ENCODE measurements around the gene CBR1. TPM values are rescaled to one million over a fixed set of nuclear protein-coding genes. Genes with fewer than 3 reads are reported as not detected.

CBR1 gene
- polyA plus RNA-seq, 1 donor from 2014 or later: 9.2 TPM

GRCh38 chr21:36087362-36088138, 17.7 kb downstream of the CBR1 start:
- Histone ChIP-seq H3K36me3 (ENCODE audit: insufficient read depth, low read length) (no peaks in the 10 kb centered on the region), H4K20me1 (ENCODE audit: insufficient read depth) (no peaks in the 10 kb centered on the region), H3K9ac (ENCODE audit: low read length) (no peak overlapping the region), H3K4me2 (ENCODE audit: low read length) (no peak overlapping the region), H3K27ac (ENCODE audit: low read length) (no peak overlapping the region), H3K4me3 (ENCODE audit: low read length) (no peak overlapping the region), H3K79me2 (replicated peaks; ENCODE audit: insufficient read depth, low read length) (no peaks in the 10 kb centered on the region), H3K27me3 (ENCODE audit: insufficient read depth, low read depth, low read length) (no peaks in the 10 kb centered on the region), H3F3A (ENCODE audit: insufficient read depth, low read length, poor library complexity, severe bottlenecking) (no peaks in the 10 kb centered on the region), H3K9me3 (ENCODE audit: low read length) (no peaks in the 10 kb centered on the region), H2AFZ (ENCODE audit: low read depth, low read length) (no peak overlapping the region), H3K9me2 (ENCODE audit: insufficient read depth, low read length) (no peaks in the 10 kb centered on the region)
- TF ChIP-seq POLR2AphosphoS5 (IDR thresholded peaks at IDR 0.05) (no peak), EZH2 (IDR thresholded peaks at IDR 0.05; ENCODE audit: borderline replicate concordance, insufficient read depth, low read length, poor library complexity, severe bottlenecking) (no peak), RAD21 (conservative IDR thresholded peaks at IDR 0.05) (no peak), CTCF (IDR thresholded peaks at IDR 0.05; ENCODE audit: poor library complexity, severe bottlenecking) (no peak), TAF1 (IDR thresholded peaks at IDR 0.05; ENCODE audit: low read depth) (no peak), REST (IDR thresholded peaks at IDR 0.05; ENCODE audit: borderline replicate concordance) (no peak), SMC3 (conservative IDR thresholded peaks at IDR 0.05; ENCODE audit: poor library complexity) (no peak), EP300 (conservative IDR thresholded peaks at IDR 0.05; ENCODE audit: poor library complexity, severe bottlenecking) (no peak), MXI1 (conservative IDR thresholded peaks at IDR 0.05; ENCODE audit: poor library complexity, severe bottlenecking) (no peak)

- Histone ChIP-seq H3K9ac (ENCODE audit: low read length) (no peak overlapping the region), H3K9me2 (ENCODE audit: insufficient read depth, low read length) (no peaks in the 10 kb centered on the region), H3K4me3 (ENCODE audit: low read length) (no peak overlapping the region), H3K27ac (ENCODE audit: low read length) (no peak overlapping the region), H2AFZ (ENCODE audit: low read depth, low read length) (no peak overlapping the region), H3K27me3 (ENCODE audit: insufficient read depth, low read depth, low read length) (no peaks in the 10 kb centered on the region), H3K36me3 (ENCODE audit: insufficient read depth, low read length) (no peaks in the 10 kb centered on the region), H4K20me1 (ENCODE audit: insufficient read depth) (no peaks in the 10 kb centered on the region), H3K4me2 (ENCODE audit: low read length) (no peak overlapping the region), H3K9me3 (ENCODE audit: low read length) (no peaks in the 10 kb centered on the region), H3F3A (ENCODE audit: insufficient read depth, low read length, poor library complexity, severe bottlenecking) (no peaks in the 10 kb centered on the region), H3K79me2 (replicated peaks; ENCODE audit: insufficient read depth, low read length) (no peaks in the 10 kb centered on the region)
- no peak for TF ChIP-seq CTCF (IDR thresholded peaks at IDR 0.05; ENCODE audit: poor library complexity, severe bottlenecking)
Measured at GRCh38 chr21:36089946-36090345, 20.1 kb downstream of the CBR1 start.
